GM23338 (cell line): ENCODE data around the gene KRT24. TPM values are rescaled to one million over a fixed set of nuclear protein-coding genes. Genes with fewer than 3 reads are reported as not detected.

Source experiments
- ATAC-seq: fragments of 200-7000 bp; cut with Tn5 transposase; 3 replicates; pipeline ENCODE4 v1.9.1; 2020
- DNase-seq: peaks from one replicate; pipeline ENCODE4 v3.0.0-alpha.2; 2015; ENCODE audit warnings: low spot score
- H2AFZ ChIP-seq: fragments of 200-600 bp; sonication (generic); 2 replicates; pipeline ENCODE4 v1.8.0; 2016; ENCODE audit warnings: antibody characterized with exemption, mild to moderate bottlenecking, moderate library complexity
- H3F3A ChIP-seq: fragments of 200-600 bp; sonication (generic); replicated peaks from 2 replicates; pipeline ENCODE4 v1.8.0; 2017; ENCODE audit warnings: antibody characterized with exemption, mixed run types, low read depth
- H3K27ac ChIP-seq: fragments of 200-600 bp; sonication (generic); 2 replicates; pipeline ENCODE4 v1.6.1; 2016; ENCODE audit warnings: low read depth
- H3K27me3 ChIP-seq: fragments of 200-600 bp; sonication (generic); 2 replicates; pipeline ENCODE4 v1.8.0; 2016; ENCODE audit warnings: mild to moderate bottlenecking, mixed run types, moderate library complexity; ENCODE audit not compliant: insufficient read depth
- H3K36me3 ChIP-seq: fragments of 200-600 bp; sonication (generic); 2 replicates; pipeline ENCODE4 v1.8.0; 2016; ENCODE audit warnings: mild to moderate bottlenecking; ENCODE audit not compliant: insufficient read depth
- H3K4me1 ChIP-seq: fragments of 200-600 bp; sonication (generic); 2 replicates; pipeline ENCODE4 v1.8.0; 2016; ENCODE audit warnings: mild to moderate bottlenecking, moderate library complexity; ENCODE audit not compliant: insufficient read depth
- H3K4me2 ChIP-seq: fragments of 200-600 bp; sonication (generic); 2 replicates; pipeline ENCODE4 v1.7.1; 2017; ENCODE audit warnings: mixed run types
- H3K4me3 ChIP-seq: fragments of 200-600 bp; sonication (generic); 2 replicates; pipeline ENCODE4 v1.6.1; 2016; ENCODE audit warnings: mixed run types
- H3K79me2 ChIP-seq: fragments of 200-600 bp; sonication (generic); replicated peaks from 2 replicates; pipeline ENCODE4 v1.8.0; 2017; ENCODE audit warnings: mild to moderate bottlenecking; ENCODE audit not compliant: insufficient read depth
- H3K9me2 ChIP-seq: fragments of 200-600 bp; sonication (generic); 2 replicates; pipeline ENCODE4 v1.8.0; 2017; ENCODE audit not compliant: insufficient read depth
- H4K20me1 ChIP-seq: fragments of 200-600 bp; sonication (generic); replicated peaks from 2 replicates; pipeline ENCODE4 v1.8.0; 2017; ENCODE audit warnings: mild to moderate bottlenecking; ENCODE audit not compliant: insufficient read depth
- H3K27ac Mint-ChIP-seq: 2 replicates; pipeline ENCODE4 v1.8.0; 2020; ENCODE audit warnings: inconsistent platforms, mild to moderate bottlenecking, moderate library complexity, mixed read lengths
- H3K27me3 Mint-ChIP-seq: 3 replicates; pipeline ENCODE4 v1.8.0; 2022; ENCODE audit warnings: low read depth, mild to moderate bottlenecking, moderate library complexity, mixed read lengths, inconsistent platforms; ENCODE audit not compliant: insufficient read depth, poor library complexity
- H3K36me3 Mint-ChIP-seq: 3 replicates; pipeline ENCODE4 v1.8.0; 2021; ENCODE audit warnings: low read depth, mild to moderate bottlenecking, inconsistent platforms, moderate library complexity, mixed read lengths
- H3K4me1 Mint-ChIP-seq: 3 replicates; pipeline ENCODE4 v1.8.0; 2020; ENCODE audit warnings: mild to moderate bottlenecking, inconsistent platforms, mixed read lengths
- H3K4me3 Mint-ChIP-seq: 3 replicates; pipeline ENCODE4 v1.8.0; 2021; ENCODE audit warnings: moderate library complexity, mild to moderate bottlenecking, inconsistent platforms, mixed read lengths
- H3K9me3 Mint-ChIP-seq: 3 replicates; pipeline ENCODE4 v1.8.0; 2020; ENCODE audit warnings: moderate library complexity, mild to moderate bottlenecking, inconsistent platforms, mixed read lengths
- CREB1 ChIP-seq: fragments of 250-450 bp; sonication (Bioruptor Pico); IDR thresholded peaks from 2 replicates; pipeline ENCODE4 v1.5.0; 2020; ENCODE audit warnings: low read depth, mild to moderate bottlenecking, moderate library complexity
- CTCF ChIP-seq, 2 experiments: fragments of 200-600 bp in 1 of 2; sonication (generic) in 1 of 2; conservative IDR thresholded peaks; 2 replicates each; pipeline versions ENCODE4 v1.5.1 to v1.6.1; 2016 to 2017; ENCODE audit warnings: antibody characterized with exemption in 2 of 2, low read depth in 2 of 2, mild to moderate bottlenecking in 2 of 2, moderate library complexity in 1 of 2
- EZH2 ChIP-seq: fragments of 200-600 bp; sonication (generic); IDR thresholded peaks from one replicate; pipeline ENCODE4 v1.8.0; 2017; ENCODE audit warnings: antibody characterized with exemption, mild to moderate bottlenecking, low read depth; ENCODE audit not compliant: unreplicated experiment
- EZH2phosphoT487 ChIP-seq: fragments of 200-600 bp; sonication (generic); IDR thresholded peaks from one replicate; pipeline ENCODE4 v1.8.1; 2018; ENCODE audit warnings: antibody characterized with exemption; ENCODE audit not compliant: unreplicated experiment
- JUNB ChIP-seq: IDR thresholded peaks from one replicate; pipeline ENCODE4 v1.6.1; 2016; ENCODE audit warnings: antibody characterized with exemption; ENCODE audit not compliant: unreplicated experiment
- NANOG ChIP-seq: IDR thresholded peaks from 2 replicates; pipeline ENCODE4 v1.6.1; 2016; ENCODE audit warnings: antibody characterized with exemption, borderline replicate concordance
- POLR2AphosphoS5 ChIP-seq: IDR thresholded peaks from 2 replicates; pipeline ENCODE4 v1.6.1; 2016; ENCODE audit warnings: antibody characterized with exemption, low read depth
- REST ChIP-seq: IDR thresholded peaks from one replicate; pipeline ENCODE4 v1.6.1; 2018; ENCODE audit warnings: antibody characterized with exemption; ENCODE audit not compliant: unreplicated experiment
- STAT1 ChIP-seq: IDR thresholded peaks from one replicate; pipeline ENCODE4 v1.6.1; 2016; ENCODE audit warnings: antibody characterized with exemption; ENCODE audit not compliant: unreplicated experiment
- ZNF114 ChIP-seq: fragments of 250-450 bp; sonication (Bioruptor Pico); IDR thresholded peaks from 2 replicates; pipeline ENCODE4 v1.5.0; 2020; ENCODE audit warnings: mild to moderate bottlenecking, moderate library complexity
- ZNF331 ChIP-seq: fragments of 250-450 bp; sonication (Bioruptor Pico); IDR thresholded peaks from 2 replicates; pipeline ENCODE4 v1.5.0; 2020; ENCODE audit warnings: low read depth, mild to moderate bottlenecking, moderate library complexity
- ZNF462 ChIP-seq: fragments of 250-450 bp; sonication (Bioruptor Pico); IDR thresholded peaks from 2 replicates; pipeline ENCODE4 v1.5.0; 2020; ENCODE audit warnings: mild to moderate bottlenecking, moderate library complexity
- polyA plus RNA-seq: library from polyadenylated mRNA; unstranded; fragments of >200 nt; fragmentation: Nextera tagmentation; extraction: Ambion mirVana; gene quantifications from 2 replicates; pipeline ENCODE4 v1.2.1, GENCODE V29; 2016
- total RNA-seq: library from RNA; depleted of rRNA; stranded (reverse); fragments of >200 nt; shearing (Covaris generic); gene quantifications from 2 replicates; pipeline ENCODE4 v1.2.3, GENCODE V29; 2014
- TF ChIP-seq, protein P1 (sequence below): IDR thresholded peaks from 2 replicates; pipeline ENCODE4 v1.6.1; 2016; ENCODE audit warnings: antibody characterized with exemption

The KRT24 gene
- total and polyA plus RNA-seq, 2 experiments from 2014 or later: not detected

DNA sequence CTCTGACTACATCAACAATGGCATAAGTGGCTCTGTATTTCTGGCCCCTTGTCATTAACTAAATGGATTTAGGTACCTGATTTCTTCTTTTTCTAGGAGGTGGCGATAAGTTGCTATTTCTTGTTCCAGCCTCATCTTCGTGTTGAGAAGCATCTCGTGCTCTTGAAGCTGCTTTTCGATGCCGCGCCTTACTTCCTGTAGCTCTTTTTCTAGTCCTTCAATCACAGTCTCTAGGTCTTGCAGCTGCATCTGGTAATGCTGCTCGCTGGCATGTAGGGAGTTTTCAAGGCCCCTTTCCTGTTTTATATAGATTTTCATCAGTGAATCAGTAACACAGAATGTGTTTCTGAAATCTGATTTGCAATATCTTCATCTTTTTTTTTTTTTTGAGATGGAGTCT is 43.6 kb downstream of the KRT24 start:
- ATAC-seq (no peak), DNase-seq (no peak)
- H3K36me3 Mint-ChIP-seq: no peaks in the 10 kb centered on the region
- no peaks in the 10 kb centered on the region for H3K9me3 Mint-ChIP-seq
- Histone ChIP-seq H3K36me3 (no peaks in the 10 kb centered on the region), H3F3A (no peaks in the 10 kb centered on the region), H3K27ac (no peak overlapping the region), H2AFZ (0 out of 2 replicates have a peak overlapping the region, but pooled peaks have one; percentile 24), H3K4me2 (no peak overlapping the region), H3K4me1 (no peaks in the 10 kb centered on the region), H3K79me2 (no peaks in the 10 kb centered on the region), H3K27me3 (no peaks in the 10 kb centered on the region), H3K4me3 (no peak overlapping the region), H3K9me2 (no peaks in the 10 kb centered on the region), H4K20me1 (no peaks in the 10 kb centered on the region)
- H3K27me3 Mint-ChIP-seq: no peaks in the 10 kb centered on the region
- H3K4me3 Mint-ChIP-seq: no peak overlapping the region
- TF ChIP-seq, protein P1, sequence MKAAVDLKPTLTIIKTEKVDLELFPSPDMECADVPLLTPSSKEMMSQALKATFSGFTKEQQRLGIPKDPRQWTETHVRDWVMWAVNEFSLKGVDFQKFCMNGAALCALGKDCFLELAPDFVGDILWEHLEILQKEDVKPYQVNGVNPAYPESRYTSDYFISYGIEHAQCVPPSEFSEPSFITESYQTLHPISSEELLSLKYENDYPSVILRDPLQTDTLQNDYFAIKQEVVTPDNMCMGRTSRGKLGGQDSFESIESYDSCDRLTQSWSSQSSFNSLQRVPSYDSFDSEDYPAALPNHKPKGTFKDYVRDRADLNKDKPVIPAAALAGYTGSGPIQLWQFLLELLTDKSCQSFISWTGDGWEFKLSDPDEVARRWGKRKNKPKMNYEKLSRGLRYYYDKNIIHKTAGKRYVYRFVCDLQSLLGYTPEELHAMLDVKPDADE: no peak
- TF ChIP-seq CREB1 (no peak), STAT1 (no peak), POLR2AphosphoS5 (no peak), CTCF (conservative IDR thresholded peaks at IDR 0.05; ENCODE audit: low read depth in 2 of 2) (no peak), ZNF114 (CRISPR knock-in tag) (no peak), JUNB (no peak), EZH2 (no peak), ZNF462 (CRISPR knock-in tag) (no peak), ZNF331 (no peak), REST (no peak), EZH2phosphoT487 (no peak), NANOG (no peak)
- H3K4me1 Mint-ChIP-seq: peaks cover 6% of the 10 kb centered on the region; the same call in 2 of the 3 replicates
- no peak overlapping the region for H3K27ac Mint-ChIP-seq
